ENCODE measurements around the gene DRAM1.

DNA sequence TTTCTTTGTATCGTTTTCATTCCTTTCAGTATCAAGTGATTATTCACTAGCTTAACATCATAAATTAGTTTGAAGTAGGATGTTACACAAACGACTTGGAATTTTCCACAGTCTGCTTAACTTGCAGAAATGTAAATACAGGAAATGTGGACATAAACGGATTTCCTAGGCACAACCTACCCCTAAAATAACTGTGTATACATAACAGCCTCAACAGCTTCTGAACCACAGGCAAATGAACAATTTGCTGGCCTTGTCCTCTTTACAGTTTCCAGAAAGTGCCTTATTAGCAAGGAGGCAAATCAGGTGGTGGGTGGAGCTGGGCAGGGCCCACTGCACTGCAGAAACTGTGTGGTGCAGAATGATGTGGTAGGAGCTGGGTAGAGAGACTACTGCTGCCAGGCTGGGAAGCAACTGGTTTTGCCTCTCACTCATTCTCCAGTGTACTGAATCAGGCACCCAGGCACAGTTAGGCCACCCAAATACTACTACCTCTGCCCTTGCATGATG, 14.1 kb downstream of the DRAM1 start:
- TF ChIP-seq, protein P1, sequence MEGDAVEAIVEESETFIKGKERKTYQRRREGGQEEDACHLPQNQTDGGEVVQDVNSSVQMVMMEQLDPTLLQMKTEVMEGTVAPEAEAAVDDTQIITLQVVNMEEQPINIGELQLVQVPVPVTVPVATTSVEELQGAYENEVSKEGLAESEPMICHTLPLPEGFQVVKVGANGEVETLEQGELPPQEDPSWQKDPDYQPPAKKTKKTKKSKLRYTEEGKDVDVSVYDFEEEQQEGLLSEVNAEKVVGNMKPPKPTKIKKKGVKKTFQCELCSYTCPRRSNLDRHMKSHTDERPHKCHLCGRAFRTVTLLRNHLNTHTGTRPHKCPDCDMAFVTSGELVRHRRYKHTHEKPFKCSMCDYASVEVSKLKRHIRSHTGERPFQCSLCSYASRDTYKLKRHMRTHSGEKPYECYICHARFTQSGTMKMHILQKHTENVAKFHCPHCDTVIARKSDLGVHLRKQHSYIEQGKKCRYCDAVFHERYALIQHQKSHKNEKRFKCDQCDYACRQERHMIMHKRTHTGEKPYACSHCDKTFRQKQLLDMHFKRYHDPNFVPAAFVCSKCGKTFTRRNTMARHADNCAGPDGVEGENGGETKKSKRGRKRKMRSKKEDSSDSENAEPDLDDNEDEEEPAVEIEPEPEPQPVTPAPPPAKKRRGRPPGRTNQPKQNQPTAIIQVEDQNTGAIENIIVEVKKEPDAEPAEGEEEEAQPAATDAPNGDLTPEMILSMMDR (IDR thresholded peaks at IDR 0.05), result no peak
- no peak for TF ChIP-seq POLR2A (IDR thresholded peaks at IDR 0.05)
- no peak for TF ChIP-seq EP300 (IDR thresholded peaks at IDR 0.05; ENCODE audit: low read depth)

Data from transverse colon (tissue), 3 donors.